ENCODE results near the gene NOL3. TPM values are rescaled to one million over a fixed set of nuclear protein-coding genes. Genes with fewer than 3 reads are reported as not detected.

Gene NOL3
- total and polyA plus RNA-seq, 9 of the 15 experiments (the other 6 are each of a cell fraction or from before 2014, with no cell fraction given): 0.45 to 14.0 (median 5.4) TPM

GRCh38 chr16:67156143-67156844 is 14.0 kb upstream of the NOL3 start (continued):
- TF ChIP-seq CREB3L1 (IDR thresholded peaks at IDR 0.05; ENCODE audit: borderline replicate concordance, low read depth) (no peak), ZNF232 (CRISPR knock-in tag; IDR thresholded peaks at IDR 0.05) (no peak), XRCC3 (IDR thresholded peaks at IDR 0.05) (no peak), ZNF57 (CRISPR knock-in tag; IDR thresholded peaks at IDR 0.05) (no peak), ZNF277 (CRISPR knock-in tag; IDR thresholded peaks at IDR 0.05; ENCODE audit: borderline replicate concordance) (no peak), ZNF354B (CRISPR knock-in tag; IDR thresholded peaks at IDR 0.05) (no peak), ZNF175 (CRISPR knock-in tag; IDR thresholded peaks at IDR 0.05; ENCODE audit: low read depth) (no peak), REST (IDR thresholded peaks at IDR 0.05; ENCODE audit: borderline replicate concordance) (no peak), REST (CRISPR knock-in tag; IDR thresholded peaks at IDR 0.05; ENCODE audit: low read depth) (no peak), TEAD4 (IDR thresholded peaks at IDR 0.05; ENCODE audit: low read length) (no peak), TEAD4 (CRISPR knock-in tag; IDR thresholded peaks at IDR 0.05; ENCODE audit: borderline replicate concordance) (no peak), NFATC3 (IDR thresholded peaks at IDR 0.05) (no peak), ELK1 (CRISPR knock-in tag; IDR thresholded peaks at IDR 0.05) (no peak), ZNF197 (CRISPR knock-in tag; IDR thresholded peaks at IDR 0.05; ENCODE audit: low read depth) (no peak)
